Skeletal muscle tissue (tissue), 4 donors: ENCODE data around the gene ZNF624. TPM values are rescaled to one million over a fixed set of nuclear protein-coding genes. Genes with fewer than 3 reads are reported as not detected.
"Not testable (repeated sequence)": the region's sequence is repeated elsewhere in the genome, so short reads cannot be mapped to it uniquely, and the experiment has no call there.

Source experiments
- H3K27ac ChIP-seq: one replicate; pipeline ENCODE4 v1.7.0; 2013; ENCODE audit warnings: mild to moderate bottlenecking, low read depth, low read length, inconsistent platforms
- H3K27me3 ChIP-seq, 3 donors: one replicate each; pipeline ENCODE4 v1.7.0; 2013; ENCODE audit warnings: low read length in 3 of 3; ENCODE audit not compliant: control insufficient read depth in 3 of 3, insufficient read depth in 3 of 3
- H3K36me3 ChIP-seq, 3 donors: one replicate each; pipeline ENCODE4 v1.7.0; 2013; ENCODE audit warnings: low read length in 3 of 3; ENCODE audit not compliant: control insufficient read depth in 3 of 3, insufficient read depth in 3 of 3
- H3K4me1 ChIP-seq, 3 donors: one replicate each; pipeline ENCODE4 v1.7.0; 2013; ENCODE audit warnings: low read length in 3 of 3, mild to moderate bottlenecking in 3 of 3; ENCODE audit not compliant: control insufficient read depth in 3 of 3, insufficient read depth in 3 of 3
- H3K4me3 ChIP-seq, 3 donors: one replicate each; pipeline ENCODE4 v1.7.0; 2013; ENCODE audit warnings: low read length in 3 of 3
- H3K9ac ChIP-seq, 3 donors: one replicate each; pipeline ENCODE4 v1.7.0; 2013; ENCODE audit warnings: low read length in 3 of 3, mild to moderate bottlenecking in 3 of 3, moderate library complexity in 2 of 3, low read depth in 1 of 3
- H3K9me3 ChIP-seq, 3 donors: one replicate each; pipeline ENCODE4 v1.7.0; 2013; ENCODE audit warnings: low read length in 3 of 3; ENCODE audit not compliant: control insufficient read depth in 3 of 3
- total RNA-seq: library from RNA; depleted of rRNA; stranded (reverse); fragments of >200 nt; gene quantifications from one replicate; pipeline ENCODE4 v1.2.3, GENCODE V29; 2014
- donor health status: Osteomylitis.

Gene ZNF624
- total RNA-seq, 1 donor from 2014 or later = 5.2 TPM

GRCh38 chr17:16666553-16666906 lies 12.9 kb upstream of the ZNF624 start:
- H3K4me3 ChIP-seq, H3K27me3 ChIP-seq, H3K9ac ChIP-seq, H3K27ac ChIP-seq, H3K36me3 ChIP-seq, H3K4me1 ChIP-seq, H3K9me3 ChIP-seq: not testable (repeated sequence)

GRCh38 chr17:16662936-16663335 lies 9.3 kb upstream of the ZNF624 start:
- H3K9me3 ChIP-seq = no peaks in the 10 kb centered on the region
- H3K27ac ChIP-seq = no peak overlapping the region
- H3K27me3 ChIP-seq = peaks cover 3 to 6% (median 5%) of the 10 kb centered on the region in 3 donors
- H3K36me3 ChIP-seq = no peaks in the 10 kb centered on the region
- H3K4me3 ChIP-seq = no peak overlapping the region
- peaks cover 0 to 4% (median 4%) of the 10 kb centered on the region in 3 donors for H3K4me1 ChIP-seq
- no peak overlapping the region for H3K9ac ChIP-seq

- H3K27me3 ChIP-seq = peaks cover 0 to 3% (median 0%) of the 10 kb centered on the region in 3 donors
Observed at GRCh38 chr17:16661217-16661616, 7.6 kb upstream of the ZNF624 start.

GRCh38 chr17:16652847-16653366 lies 743 bp downstream of the ZNF624 start:
- H3K9me3 ChIP-seq = no peaks in the 10 kb centered on the region
- H3K27me3 ChIP-seq = no peaks in the 10 kb centered on the region
- H3K4me1 ChIP-seq = peaks cover 5 to 11% (median 7%) of the 10 kb centered on the region in 3 donors
- peak overlapping the region; percentile 77 to 87 (median 85) for H3K4me3 ChIP-seq
- peak overlapping the region; percentile 75 to 90 (median 85) for H3K9ac ChIP-seq
- H3K27ac ChIP-seq = peak overlapping the region; percentile 86
- H3K36me3 ChIP-seq = no peaks in the 10 kb centered on the region

More at GRCh38 chr17:16661217-16661616, 7.6 kb upstream of the ZNF624 start:
- H3K4me3 ChIP-seq = no peak overlapping the region
- no peaks in the 10 kb centered on the region for H3K36me3 ChIP-seq
- H3K9ac ChIP-seq = no peak overlapping the region
- no peak overlapping the region for H3K27ac ChIP-seq
- H3K9me3 ChIP-seq = no peaks in the 10 kb centered on the region
- H3K4me1 ChIP-seq = no peaks in the 10 kb centered on the region

- H3K27ac ChIP-seq = no peak overlapping the region
- H3K4me3 ChIP-seq = peak overlapping the region in 1 of 3 donors; percentile 87
- peak overlapping the region in 1 of 3 donors; percentile 75 for H3K9ac ChIP-seq
- H3K4me1 ChIP-seq = peaks cover 5 to 11% (median 7%) of the 10 kb centered on the region in 3 donors
- peaks cover 0 to 1% (median 0%) of the 10 kb centered on the region in 3 donors for H3K36me3 ChIP-seq
- H3K9me3 ChIP-seq = no peaks in the 10 kb centered on the region
- no peaks in the 10 kb centered on the region for H3K27me3 ChIP-seq
Observed at GRCh38 chr17:16652252-16652651, 1.4 kb downstream of the ZNF624 start.

- H3K9me3 ChIP-seq = no peaks in the 10 kb centered on the region
- no peak overlapping the region for H3K4me3 ChIP-seq
- peaks cover 0 to 7% (median 0%) of the 10 kb centered on the region in 3 donors for H3K36me3 ChIP-seq
- H3K27ac ChIP-seq = no peak overlapping the region
- H3K4me1 ChIP-seq = peaks cover 5 to 11% (median 7%) of the 10 kb centered on the region in 3 donors
- no peaks in the 10 kb centered on the region for H3K27me3 ChIP-seq
- H3K9ac ChIP-seq = no peak overlapping the region
Observed at GRCh38 chr17:16649585-16649984, 4.1 kb downstream of the ZNF624 start.

- H3K27me3 ChIP-seq = no peaks in the 10 kb centered on the region
- no peaks in the 10 kb centered on the region for H3K4me1 ChIP-seq
- H3K4me3 ChIP-seq = no peak overlapping the region
- H3K36me3 ChIP-seq = peaks cover 0 to 7% (median 1%) of the 10 kb centered on the region in 3 donors
- H3K27ac ChIP-seq = no peak overlapping the region
- no peak overlapping the region for H3K9ac ChIP-seq
- H3K9me3 ChIP-seq = no peaks in the 10 kb centered on the region
Observed at GRCh38 chr17:16639438-16639837, 14.2 kb downstream of the ZNF624 start.

GRCh38 chr17:16623282-16623681 lies 30.4 kb downstream of the ZNF624 start:
- H3K36me3 ChIP-seq = peaks cover 9 to 22% (median 20%) of the 10 kb centered on the region in 3 donors
- peaks cover 24 to 41% (median 27%) of the 10 kb centered on the region in 3 donors for H3K9me3 ChIP-seq
- no peak overlapping the region for H3K4me3 ChIP-seq

GRCh38 chr17:16622540-16623277 lies 30.9 kb downstream of the ZNF624 start:
- Histone ChIP-seq H3K4me1 (no peaks in the 10 kb centered on the region), H3K27ac (no peak overlapping the region), H3K4me3 (no peak overlapping the region), H3K9ac (no peak overlapping the region), H3K9me3 (peaks cover 25 to 41% (median 27%) of the 10 kb centered on the region in 3 donors), H3K36me3 (peaks cover 9 to 22% (median 20%) of the 10 kb centered on the region in 3 donors), H3K27me3 (no peaks in the 10 kb centered on the region)

More at GRCh38 chr17:16623282-16623681, 30.4 kb downstream of the ZNF624 start:
- H3K27me3 ChIP-seq = no peaks in the 10 kb centered on the region
- no peak overlapping the region for H3K27ac ChIP-seq
- H3K9ac ChIP-seq = no peak overlapping the region
- no peaks in the 10 kb centered on the region for H3K4me1 ChIP-seq

GRCh38 chr17:16617481-16618060 lies 36.1 kb downstream of the ZNF624 start:
- H3K9me3 ChIP-seq = peaks cover 15 to 31% (median 18%) of the 10 kb centered on the region in 3 donors
- no peak overlapping the region for H3K9ac ChIP-seq
- H3K4me3 ChIP-seq = no peak overlapping the region
- peaks cover 0 to 1% (median 0%) of the 10 kb centered on the region in 3 donors for H3K36me3 ChIP-seq
- no peaks in the 10 kb centered on the region for H3K27me3 ChIP-seq
- H3K4me1 ChIP-seq = no peaks in the 10 kb centered on the region
- no peak overlapping the region for H3K27ac ChIP-seq
